ENCODE measurements around the gene TULP1.

DNA sequence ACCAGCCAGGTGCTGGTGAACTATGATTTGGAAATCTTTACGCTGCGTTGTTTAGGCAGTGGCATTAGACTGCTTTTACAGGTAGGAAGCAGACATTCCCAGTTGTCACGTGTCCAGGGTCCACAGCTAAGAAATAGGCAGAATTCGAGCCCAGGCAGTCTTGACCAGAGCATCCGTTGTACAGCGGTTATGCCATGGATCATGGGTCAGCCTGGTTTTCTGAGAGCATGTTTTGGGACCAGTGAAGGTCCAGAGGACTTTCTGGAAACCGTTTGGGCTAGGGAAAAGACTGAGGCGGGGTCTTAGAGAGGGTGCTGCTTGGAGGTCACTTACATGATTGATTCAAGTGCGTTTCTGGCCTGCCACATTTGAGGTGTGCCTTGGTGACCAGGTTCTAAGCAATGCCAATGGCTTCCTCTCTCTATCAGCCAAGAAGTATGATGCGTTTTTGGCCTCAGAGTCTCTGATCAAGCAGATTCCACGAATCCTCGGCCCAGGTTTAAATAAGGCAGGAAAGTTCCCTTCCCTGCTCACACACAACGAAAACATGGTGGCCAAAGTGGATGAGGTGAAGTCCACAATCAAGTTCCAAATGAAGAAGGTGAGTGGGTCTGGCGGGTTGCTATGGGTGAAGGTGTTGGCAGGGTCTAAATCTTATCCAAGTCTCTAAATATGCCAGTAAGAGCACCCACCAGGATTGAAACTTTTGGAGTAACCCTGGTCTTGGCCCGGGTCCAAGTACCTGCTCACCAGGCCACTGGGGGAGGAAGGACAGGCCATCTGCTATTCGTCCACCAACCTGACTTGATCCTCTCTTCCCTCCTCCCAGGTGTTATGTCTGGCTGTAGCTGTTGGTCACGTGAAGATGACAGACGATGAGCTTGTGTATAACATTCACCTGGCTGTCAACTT, 42.7 kb downstream of the TULP1 start:
- TF ChIP-seq CEBPB (IDR thresholded peaks at IDR 0.05; ENCODE audit: borderline replicate concordance, low read depth, low read length): no peak
- no peak for TF ChIP-seq SMAD1 (CRISPR knock-in tag; IDR thresholded peaks at IDR 0.05; ENCODE audit: borderline replicate concordance, low read depth)
- TF ChIP-seq TAF1 (CRISPR knock-in tag; IDR thresholded peaks at IDR 0.05): no peak
- TF ChIP-seq NFE2 (CRISPR knock-in tag; IDR thresholded peaks at IDR 0.05): no peak
- TF ChIP-seq, protein P1, sequence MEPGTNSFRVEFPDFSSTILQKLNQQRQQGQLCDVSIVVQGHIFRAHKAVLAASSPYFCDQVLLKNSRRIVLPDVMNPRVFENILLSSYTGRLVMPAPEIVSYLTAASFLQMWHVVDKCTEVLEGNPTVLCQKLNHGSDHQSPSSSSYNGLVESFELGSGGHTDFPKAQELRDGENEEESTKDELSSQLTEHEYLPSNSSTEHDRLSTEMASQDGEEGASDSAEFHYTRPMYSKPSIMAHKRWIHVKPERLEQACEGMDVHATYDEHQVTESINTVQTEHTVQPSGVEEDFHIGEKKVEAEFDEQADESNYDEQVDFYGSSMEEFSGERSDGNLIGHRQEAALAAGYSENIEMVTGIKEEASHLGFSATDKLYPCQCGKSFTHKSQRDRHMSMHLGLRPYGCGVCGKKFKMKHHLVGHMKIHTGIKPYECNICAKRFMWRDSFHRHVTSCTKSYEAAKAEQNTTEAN (CRISPR knock-in tag; conservative IDR thresholded peaks at IDR 0.05): no peak
- TF ChIP-seq, protein P2, sequence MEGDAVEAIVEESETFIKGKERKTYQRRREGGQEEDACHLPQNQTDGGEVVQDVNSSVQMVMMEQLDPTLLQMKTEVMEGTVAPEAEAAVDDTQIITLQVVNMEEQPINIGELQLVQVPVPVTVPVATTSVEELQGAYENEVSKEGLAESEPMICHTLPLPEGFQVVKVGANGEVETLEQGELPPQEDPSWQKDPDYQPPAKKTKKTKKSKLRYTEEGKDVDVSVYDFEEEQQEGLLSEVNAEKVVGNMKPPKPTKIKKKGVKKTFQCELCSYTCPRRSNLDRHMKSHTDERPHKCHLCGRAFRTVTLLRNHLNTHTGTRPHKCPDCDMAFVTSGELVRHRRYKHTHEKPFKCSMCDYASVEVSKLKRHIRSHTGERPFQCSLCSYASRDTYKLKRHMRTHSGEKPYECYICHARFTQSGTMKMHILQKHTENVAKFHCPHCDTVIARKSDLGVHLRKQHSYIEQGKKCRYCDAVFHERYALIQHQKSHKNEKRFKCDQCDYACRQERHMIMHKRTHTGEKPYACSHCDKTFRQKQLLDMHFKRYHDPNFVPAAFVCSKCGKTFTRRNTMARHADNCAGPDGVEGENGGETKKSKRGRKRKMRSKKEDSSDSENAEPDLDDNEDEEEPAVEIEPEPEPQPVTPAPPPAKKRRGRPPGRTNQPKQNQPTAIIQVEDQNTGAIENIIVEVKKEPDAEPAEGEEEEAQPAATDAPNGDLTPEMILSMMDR (CRISPR knock-in tag; IDR thresholded peaks at IDR 0.05): no peak
- TF ChIP-seq, protein P3, sequence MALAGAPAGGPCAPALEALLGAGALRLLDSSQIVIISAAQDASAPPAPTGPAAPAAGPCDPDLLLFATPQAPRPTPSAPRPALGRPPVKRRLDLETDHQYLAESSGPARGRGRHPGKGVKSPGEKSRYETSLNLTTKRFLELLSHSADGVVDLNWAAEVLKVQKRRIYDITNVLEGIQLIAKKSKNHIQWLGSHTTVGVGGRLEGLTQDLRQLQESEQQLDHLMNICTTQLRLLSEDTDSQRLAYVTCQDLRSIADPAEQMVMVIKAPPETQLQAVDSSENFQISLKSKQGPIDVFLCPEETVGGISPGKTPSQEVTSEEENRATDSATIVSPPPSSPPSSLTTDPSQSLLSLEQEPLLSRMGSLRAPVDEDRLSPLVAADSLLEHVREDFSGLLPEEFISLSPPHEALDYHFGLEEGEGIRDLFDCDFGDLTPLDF (CRISPR knock-in tag; IDR thresholded peaks at IDR 0.05): no peak
- TF ChIP-seq, protein P4, sequence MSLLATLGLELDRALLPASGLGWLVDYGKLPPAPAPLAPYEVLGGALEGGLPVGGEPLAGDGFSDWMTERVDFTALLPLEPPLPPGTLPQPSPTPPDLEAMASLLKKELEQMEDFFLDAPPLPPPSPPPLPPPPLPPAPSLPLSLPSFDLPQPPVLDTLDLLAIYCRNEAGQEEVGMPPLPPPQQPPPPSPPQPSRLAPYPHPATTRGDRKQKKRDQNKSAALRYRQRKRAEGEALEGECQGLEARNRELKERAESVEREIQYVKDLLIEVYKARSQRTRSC (CRISPR knock-in tag; IDR thresholded peaks at IDR 0.05; ENCODE audit: low read depth): no peak
- TF ChIP-seq, protein P5, sequence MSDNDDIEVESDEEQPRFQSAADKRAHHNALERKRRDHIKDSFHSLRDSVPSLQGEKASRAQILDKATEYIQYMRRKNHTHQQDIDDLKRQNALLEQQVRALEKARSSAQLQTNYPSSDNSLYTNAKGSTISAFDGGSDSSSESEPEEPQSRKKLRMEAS (IDR thresholded peaks at IDR 0.05): peak; percentile 66
- TF ChIP-seq MAFF (IDR thresholded peaks at IDR 0.05; ENCODE audit: low read depth, low read length): no peak
- no peak for TF ChIP-seq ZSCAN29 (CRISPR knock-in tag; conservative IDR thresholded peaks at IDR 0.05)
- TF ChIP-seq, protein P6, sequence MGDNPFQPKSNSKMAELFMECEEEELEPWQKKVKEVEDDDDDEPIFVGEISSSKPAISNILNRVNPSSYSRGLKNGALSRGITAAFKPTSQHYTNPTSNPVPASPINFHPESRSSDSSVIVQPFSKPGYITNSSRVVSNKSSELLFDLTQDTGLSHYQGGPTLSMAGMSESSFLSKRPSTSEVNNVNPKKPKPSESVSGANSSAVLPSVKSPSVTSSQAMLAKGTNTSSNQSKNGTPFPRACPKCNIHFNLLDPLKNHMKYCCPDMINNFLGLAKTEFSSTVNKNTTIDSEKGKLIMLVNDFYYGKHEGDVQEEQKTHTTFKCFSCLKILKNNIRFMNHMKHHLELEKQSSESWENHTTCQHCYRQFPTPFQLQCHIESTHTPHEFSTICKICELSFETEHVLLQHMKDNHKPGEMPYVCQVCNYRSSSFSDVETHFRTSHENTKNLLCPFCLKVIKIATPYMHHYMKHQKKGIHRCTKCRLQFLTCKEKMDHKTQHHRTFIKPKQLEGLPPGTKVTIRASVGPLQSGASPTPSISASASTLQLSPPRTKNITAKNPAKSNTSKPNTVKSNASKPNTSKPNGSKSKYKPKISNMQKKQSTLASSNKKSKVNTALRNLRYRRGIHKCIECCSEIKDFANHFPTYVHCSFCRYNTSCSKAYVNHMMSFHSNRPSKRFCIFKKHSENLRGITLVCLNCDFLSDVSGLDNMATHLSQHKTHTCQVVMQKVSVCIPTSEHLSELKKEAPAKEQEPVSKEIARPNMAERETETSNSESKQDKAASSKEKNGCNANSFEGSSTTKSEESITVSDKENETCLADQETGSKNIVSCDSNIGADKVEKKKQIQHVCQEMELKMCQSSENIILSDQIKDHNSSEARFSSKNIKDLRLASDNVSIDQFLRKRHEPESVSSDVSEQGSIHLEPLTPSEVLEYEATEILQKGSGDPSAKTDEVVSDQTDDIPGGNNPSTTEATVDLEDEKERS (CRISPR knock-in tag; IDR thresholded peaks at IDR 0.05): 0 out of 2 replicates have a peak, but pooled peaks have one; percentile 29
